Esophagus mucosa (tissue), 1 donor: ENCODE measurements around the gene HM13. TPM values are rescaled to one million over a fixed set of nuclear protein-coding genes. Genes with fewer than 3 reads are reported as not detected.
"Not testable (repeated sequence)": the region's sequence is repeated elsewhere in the genome, so short reads cannot be mapped to it uniquely, and the experiment has no call there.

ENCODE experiments used
- ATAC-seq: fragments of 200-7000 bp; cut with Tn5 transposase; one replicate; pipeline ENCODE4 v1.9.1; 2020
- total RNA-seq: library from RNA; stranded (reverse); gene quantifications from one replicate; pipeline ENCODE4 v1.2.4, GENCODE V29; 2023
- donor health status: DM: yes; HTN: yes; CAD: no.

HM13 gene
- total RNA-seq, 1 donor from 2014 or later = 232 TPM

- peak; percentile 89 for ATAC-seq
Measured at GRCh38 chr20:31502884-31503673, 11.2 kb upstream of the HM13 start.

DNA sequence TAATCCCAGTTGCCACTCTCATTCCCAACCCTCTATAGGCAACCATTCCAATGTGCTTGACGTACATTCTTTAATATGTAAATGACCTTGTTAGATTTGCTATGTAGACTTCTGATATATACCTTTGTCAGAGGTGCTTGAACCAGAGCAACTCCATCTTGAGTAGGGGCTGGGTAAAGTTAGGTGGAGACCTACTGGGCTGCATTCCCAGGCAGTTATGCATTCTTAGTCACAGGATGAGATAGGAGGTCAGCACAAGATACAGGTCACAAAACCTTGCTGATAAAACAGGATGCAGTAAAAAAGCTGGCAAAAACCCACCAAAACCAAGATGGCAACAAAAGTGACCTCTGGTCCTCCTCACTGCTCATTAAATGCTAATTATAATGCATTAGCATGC is 8.3 kb upstream of the HM13 start:
- ATAC-seq = no peak

GRCh38 chr20:31508517-31509244 is 5.6 kb upstream of the HM13 start:
- ATAC-seq = no peak

- no peak for ATAC-seq
Measured at GRCh38 chr20:31515072-31515774, 981 bp downstream of the HM13 start.

DNA sequence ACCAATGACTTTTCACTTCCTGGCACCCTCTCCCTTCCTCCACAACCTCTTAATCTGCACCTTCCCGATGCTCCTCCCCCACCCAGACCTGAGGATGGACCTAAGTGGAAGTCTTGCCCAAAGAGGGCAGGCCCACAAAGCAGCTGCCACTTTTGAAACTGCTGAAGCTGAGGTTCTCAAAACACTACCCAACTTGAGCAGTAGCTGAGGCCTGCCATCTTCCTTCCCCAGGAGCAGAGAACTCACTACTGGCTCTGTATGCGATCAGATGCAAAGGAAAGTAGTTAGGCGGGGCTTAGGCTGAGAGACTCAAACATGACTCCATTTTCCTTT is 1.5 kb downstream of the HM13 start:
- no peak for ATAC-seq

DNA sequence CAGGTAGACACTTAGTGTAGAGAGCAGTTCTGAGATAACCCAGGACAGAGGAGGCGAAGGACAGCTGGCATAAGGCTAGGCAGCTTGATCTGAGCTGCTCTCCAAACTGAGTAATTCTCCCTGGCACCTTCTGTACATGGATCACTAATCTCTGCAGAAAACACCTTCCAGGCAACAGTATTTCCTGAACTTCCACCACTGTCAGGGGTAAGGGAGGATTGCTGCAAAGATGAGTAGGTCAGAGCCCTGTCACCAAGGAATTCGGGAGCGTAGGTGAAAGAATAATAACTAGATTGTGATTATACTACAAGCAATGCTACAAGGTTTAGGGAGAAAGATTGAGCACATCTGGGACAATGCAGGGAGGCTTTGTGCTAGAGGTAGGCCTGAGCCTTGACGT is 1.9 kb downstream of the HM13 start:
- ATAC-seq = no peak

DNA sequence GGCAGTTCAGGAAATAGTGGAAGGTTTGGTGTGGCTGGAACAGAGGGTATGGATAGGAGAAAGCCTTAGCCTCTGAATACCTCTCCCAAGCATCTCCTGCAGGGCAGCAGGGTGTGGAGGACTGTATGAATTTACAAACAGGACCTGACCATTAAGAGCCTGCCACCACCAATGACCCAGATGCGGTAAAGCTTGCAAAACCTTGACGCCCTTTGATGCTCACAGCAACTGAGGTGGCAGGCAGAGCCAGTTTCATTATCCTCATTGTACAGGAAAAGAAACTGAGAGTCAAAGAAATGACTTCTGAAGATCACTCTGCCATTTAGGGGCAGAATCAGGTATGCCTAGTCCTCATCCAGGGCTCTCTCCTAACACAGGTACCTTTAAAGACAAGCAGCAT is 2.4 kb downstream of the HM13 start:
- ATAC-seq = no peak

DNA sequence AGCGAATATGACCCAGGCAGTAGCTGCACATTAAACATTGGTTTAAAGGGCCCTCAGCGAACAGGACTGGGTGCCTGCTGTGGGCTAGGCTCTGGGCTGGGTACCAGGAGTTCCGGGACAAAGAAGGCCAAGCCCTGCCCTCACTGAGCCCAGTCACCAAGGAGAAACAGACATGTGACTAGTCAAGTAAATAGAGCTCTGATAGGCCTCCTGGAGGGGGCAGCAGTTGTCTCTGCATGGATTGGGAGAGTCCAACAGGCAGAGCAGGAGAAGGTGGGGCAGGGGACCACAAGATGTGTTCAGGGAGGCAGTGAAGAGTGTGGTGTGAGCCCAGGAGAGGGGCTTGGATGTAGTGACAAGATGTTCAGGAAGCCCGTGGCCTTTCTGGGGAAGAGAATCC is 3.1 kb downstream of the HM13 start:
- peak; percentile 72 for ATAC-seq

DNA sequence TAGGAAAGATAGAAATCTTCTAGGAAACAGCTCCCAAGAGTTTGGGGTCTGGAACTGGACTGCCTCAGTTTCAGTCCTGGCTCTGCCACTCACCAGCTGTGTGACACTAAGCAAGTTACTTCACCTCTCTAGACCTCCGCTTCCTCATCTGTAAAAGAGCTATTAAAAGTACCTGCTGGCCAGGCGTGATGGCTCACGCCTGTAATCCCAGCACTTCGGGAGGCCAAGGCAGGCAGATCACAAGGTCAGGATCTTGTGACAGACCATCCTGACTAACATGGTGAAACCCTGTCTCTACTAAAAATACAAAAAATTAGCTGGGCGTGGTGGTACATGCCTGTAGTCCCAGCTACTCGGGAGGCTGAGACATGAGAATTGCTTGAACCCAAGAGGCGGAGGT is 7.0 kb downstream of the HM13 start:
- peak; percentile 38 for ATAC-seq

GRCh38 chr20:31522731-31523130 is 8.5 kb downstream of the HM13 start:
- no peak for ATAC-seq

- peak; percentile 15 for ATAC-seq
Measured at GRCh38 chr20:31523361-31524283, 9.4 kb downstream of the HM13 start.

GRCh38 chr20:31527266-31527665 is 13.0 kb downstream of the HM13 start:
- ATAC-seq = no peak

DNA sequence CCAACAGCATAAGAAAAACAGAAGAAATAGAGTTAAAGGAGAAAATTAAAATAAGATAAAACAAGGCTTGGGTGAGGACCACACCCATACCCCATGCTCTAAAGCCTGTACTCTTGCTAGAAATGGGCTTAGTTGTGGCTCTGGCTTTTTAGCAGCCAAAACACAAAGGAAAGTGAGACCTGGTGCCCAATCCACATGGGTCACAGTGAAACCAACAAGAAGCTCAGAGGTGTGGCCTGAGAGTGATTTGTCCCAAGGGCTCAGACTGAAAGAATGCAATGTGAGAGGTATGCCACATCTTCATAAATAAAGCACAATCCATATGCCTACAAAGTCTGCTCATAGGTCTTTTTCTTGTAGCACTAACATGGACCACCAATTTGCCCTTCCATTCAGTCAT is 21.1 kb downstream of the HM13 start:
- ATAC-seq = no peak

DNA sequence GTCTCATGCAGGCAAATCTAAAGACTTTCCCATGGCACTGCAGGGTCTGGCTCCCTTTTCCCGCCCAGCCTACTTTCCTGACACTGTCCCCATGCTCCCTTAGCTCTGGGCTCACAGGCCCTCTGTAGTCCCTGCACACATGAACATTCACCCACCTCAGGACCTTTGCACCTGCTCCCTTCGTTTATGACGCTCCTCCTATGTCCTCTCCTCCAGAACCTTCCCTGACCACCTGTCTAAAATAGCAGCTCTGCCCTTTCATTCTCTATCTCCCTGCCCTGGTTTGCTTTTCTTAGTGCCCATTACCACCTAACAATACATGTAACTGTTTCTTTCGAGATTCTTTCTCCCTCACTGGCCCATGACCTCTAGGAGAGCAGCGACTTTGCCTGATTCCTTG is 22.3 kb downstream of the HM13 start:
- ATAC-seq = no peak

DNA sequence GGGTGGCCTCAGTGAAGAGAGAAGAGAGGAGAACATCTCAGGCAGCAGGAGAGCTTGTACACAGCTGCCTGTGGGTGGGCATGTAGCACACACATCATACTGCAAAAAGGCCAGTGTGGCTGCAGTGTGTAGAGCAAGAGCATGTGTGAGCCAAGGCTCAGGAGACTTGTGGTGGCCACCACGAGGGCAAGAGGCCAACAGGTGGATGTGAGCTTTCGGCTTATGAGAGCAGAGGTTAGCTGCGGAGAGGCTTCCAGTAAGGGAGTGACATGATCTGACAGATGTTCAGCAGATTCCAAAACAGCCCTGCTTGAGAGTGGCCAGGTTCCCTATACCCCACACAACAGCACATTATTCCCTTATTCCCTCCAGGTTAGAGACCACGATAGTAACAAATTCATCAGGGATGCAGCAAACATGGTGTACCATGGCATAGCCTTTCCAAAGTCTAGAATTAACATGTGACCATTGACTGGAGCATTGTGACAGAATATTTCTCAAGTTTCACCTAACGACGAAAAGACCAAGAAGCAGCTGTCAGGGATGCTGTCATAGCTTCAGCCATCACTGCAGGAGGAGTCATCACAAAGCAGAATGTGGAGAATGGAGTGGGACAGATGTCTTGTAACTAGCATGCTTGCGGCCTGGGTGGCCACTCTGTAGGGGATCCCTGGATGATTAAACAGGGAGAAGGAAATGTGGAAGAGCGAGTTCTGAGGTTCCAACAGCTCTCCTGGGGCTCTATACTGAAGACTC is 23.1 kb downstream of the HM13 start:
- no peak for ATAC-seq

- ATAC-seq = no peak
Measured at GRCh38 chr20:31537890-31538289, 23.6 kb downstream of the HM13 start.

GRCh38 chr20:31538326-31538725 is 24.1 kb downstream of the HM13 start:
- no peak for ATAC-seq

DNA sequence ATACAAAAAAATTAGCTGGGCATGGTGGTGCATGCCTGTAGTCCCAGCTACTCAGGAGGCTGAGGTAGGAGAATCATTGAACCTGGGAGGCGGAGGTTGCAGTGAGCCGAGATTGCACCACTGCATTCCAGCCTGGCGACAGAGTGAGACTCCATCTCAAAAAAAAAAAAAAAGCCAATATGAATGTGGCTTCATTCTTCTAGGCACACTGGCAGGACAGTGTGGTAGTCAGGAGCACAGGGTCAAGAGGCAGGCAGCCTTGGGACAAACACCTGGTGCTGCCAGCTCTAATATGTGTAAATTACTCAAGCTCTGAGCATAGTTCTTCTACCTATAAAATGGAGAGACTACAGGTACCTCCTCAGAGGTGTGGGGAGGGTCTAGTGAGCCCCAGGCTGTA is 25.4 kb downstream of the HM13 start:
- not testable (repeated sequence) for ATAC-seq

DNA sequence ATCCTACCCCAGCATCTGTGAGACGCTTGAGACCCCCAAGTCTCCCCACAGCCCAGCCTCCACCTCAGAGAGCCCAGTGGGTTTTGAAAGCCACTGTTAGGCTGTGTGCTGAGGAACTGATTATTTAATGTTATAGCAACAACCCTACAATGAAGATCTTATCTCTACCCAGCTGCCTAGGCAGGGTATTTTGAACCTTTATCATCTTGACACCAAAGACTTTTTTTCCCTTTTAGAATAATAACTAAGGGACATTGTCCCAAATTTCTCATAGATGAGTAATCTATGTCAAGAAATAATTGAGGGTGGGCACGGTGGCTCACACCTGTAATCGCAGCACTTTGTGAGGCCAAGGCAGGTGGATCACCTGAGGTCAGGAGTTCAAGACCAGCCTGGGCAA is 26.2 kb downstream of the HM13 start:
- no peak for ATAC-seq

DNA sequence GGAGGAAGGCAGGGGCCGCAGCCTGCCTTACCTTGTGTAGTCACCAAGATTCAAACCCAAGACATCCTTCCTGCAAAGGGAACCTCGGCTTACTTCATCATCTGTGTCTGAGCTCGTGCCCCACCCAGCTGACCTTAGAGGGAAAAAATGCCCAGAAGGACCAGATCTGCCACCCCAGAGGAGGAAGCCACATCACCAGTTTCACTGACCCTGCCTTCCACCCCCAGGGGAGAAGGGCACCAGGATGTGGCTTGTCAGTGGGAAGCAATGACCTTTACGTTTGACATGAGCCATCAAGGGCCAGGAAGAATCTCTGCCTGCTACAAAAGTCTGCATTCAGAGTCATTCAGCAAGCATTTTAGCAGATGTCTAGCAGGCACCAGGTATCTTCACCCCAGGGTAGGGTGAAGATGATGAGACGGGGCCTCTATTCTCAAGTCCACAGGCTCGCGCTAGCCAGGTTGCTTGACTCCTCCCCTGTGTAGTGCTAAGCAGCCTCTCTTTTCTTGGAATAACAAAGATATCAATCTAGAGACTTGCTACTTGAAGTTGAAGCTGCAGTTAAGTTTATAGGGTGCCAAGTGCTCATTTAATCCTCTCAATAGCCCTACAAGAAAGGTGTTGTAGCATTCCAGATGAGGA is 28.1 kb downstream of the HM13 start:
- ATAC-seq = peak; percentile 63

DNA sequence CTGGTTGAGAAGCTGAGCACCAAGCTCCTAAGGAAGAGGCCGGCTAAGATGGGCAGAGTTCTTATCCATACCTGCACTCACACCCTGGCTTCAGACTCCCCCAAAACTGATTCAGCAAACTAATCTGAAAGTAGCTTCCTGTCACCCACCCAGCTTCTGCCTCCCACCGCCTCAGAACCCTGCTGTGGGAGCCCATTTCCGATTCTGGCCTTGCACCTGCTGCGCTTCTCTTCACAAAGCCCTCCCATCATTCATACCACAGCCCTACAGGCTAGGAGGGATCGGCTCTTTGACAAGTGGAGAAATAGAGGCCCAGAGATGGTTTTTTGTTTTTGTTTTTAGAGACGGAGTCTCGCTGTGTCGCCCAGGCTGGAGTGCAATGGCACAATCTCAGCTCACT is 28.7 kb downstream of the HM13 start:
- ATAC-seq = no peak
